GM12878 (cell line): ENCODE data around the gene CHMP2B. TPM values are rescaled to one million over a fixed set of nuclear protein-coding genes. Genes with fewer than 3 reads are reported as not detected.
"Not testable (repeated sequence)": the region's sequence is repeated elsewhere in the genome, so short reads cannot be mapped to it uniquely, and the experiment has no call there.

Experiments used
- ATAC-seq: fragments of 200-7000 bp; cut with Tn5 transposase; 3 replicates; pipeline ENCODE4 v1.9.1; 2020; ENCODE audit warnings: mild to moderate bottlenecking, moderate library complexity
- BruUV-seq: library from RNA; stranded (reverse); fragments of 400-500 nt; replicated peaks from 2 replicates; lab custom pipeline; 2021; lab: Mats Ljungman, UMichigan
- CTCF ChIA-PET: fragments of 300-600 bp; sonication (Branson Sonifier 250); formaldehyde crosslinking; extraction: SDS; loops from one replicate; lab custom pipeline; 2021; ENCODE audit warnings: inconsistent platforms; lab: Yijun Ruan, JAX
- POLR2A ChIA-PET: fragments of 350-600 bp; formaldehyde crosslinking; extraction: SDS; loops from one replicate; lab custom pipeline; 2021; ENCODE audit warnings: inconsistent platforms; lab: Charles Lee
- RAD21 ChIA-PET: fragments of 300-600 bp; sonication (Branson Sonifier 250); formaldehyde crosslinking; loops from one replicate; lab custom pipeline; 2023; ENCODE audit warnings: antibody characterized with exemption; ENCODE audit not compliant: unreplicated experiment; lab: Charles Lee
- SMC1A ChIA-PET: fragments of 300-600 bp; sonication (Branson Sonifier 250); formaldehyde crosslinking; loops from one replicate; lab custom pipeline; 2023; ENCODE audit not compliant: unreplicated experiment, uncharacterized antibody; lab: Charles Lee
- DNase-seq: peaks from one replicate; pipeline ENCODE4 v3.0.0-alpha.2; 2011; ENCODE audit warnings: low read depth, low spot score
- FAIRE-seq: peaks from 3 replicates; lab custom pipeline; 2011; peaks lifted over from hg19 to GRCh38; lab: Jason Lieb, UNC
- H2AFZ ChIP-seq: 2 replicates; pipeline ENCODE4 v1.6.0; 2011; ENCODE audit warnings: low read depth, low read length, control low read depth; ENCODE audit not compliant: control insufficient read depth
- H3K27ac ChIP-seq: 2 replicates; pipeline ENCODE4 v1.5.1; 2011; ENCODE audit warnings: control low read depth; ENCODE audit not compliant: control insufficient read depth, insufficient read depth
- H3K27me3 ChIP-seq, 2 experiments: replicated peaks in 1 of 2; 2 replicates each; pipeline versions ENCODE4 v1.6.0 to v1.6.1; 2011; ENCODE audit warnings: low read length in 1 of 2; ENCODE audit not compliant: control insufficient read depth in 2 of 2, insufficient read depth in 2 of 2
- H3K36me3 ChIP-seq, 2 experiments: 2 replicates each; pipeline ENCODE4 v1.5.1; 2011; ENCODE audit warnings: low read length in 1 of 2; ENCODE audit not compliant: control insufficient read depth in 2 of 2, insufficient read depth in 2 of 2
- H3K4me1 ChIP-seq: 2 replicates; pipeline ENCODE4 v1.6.1; 2011; ENCODE audit warnings: mild to moderate bottlenecking, low read length, moderate library complexity, mixed read lengths; ENCODE audit not compliant: control insufficient read depth, insufficient read depth
- H3K4me2 ChIP-seq: 2 replicates; pipeline ENCODE4 v1.6.0; 2011; ENCODE audit warnings: control low read depth; ENCODE audit not compliant: control insufficient read depth, insufficient read depth
- H3K4me3 ChIP-seq: fragments of 200-600 bp; sonication (generic); 2 replicates; pipeline ENCODE4 v1.5.1; 2016
- H3K79me2 ChIP-seq: 2 replicates; pipeline ENCODE4 v1.6.0; 2011; ENCODE audit warnings: low read length; ENCODE audit not compliant: control insufficient read depth, insufficient read depth
- H3K9ac ChIP-seq: 2 replicates; pipeline ENCODE4 v1.8.0; 2011; ENCODE audit warnings: low read length, control low read depth, mixed read lengths; ENCODE audit not compliant: control insufficient read depth, insufficient read depth
- H3K9me3 ChIP-seq: replicated peaks from 3 replicates; pipeline ENCODE4 v1.5.1; 2011; ENCODE audit warnings: mild to moderate bottlenecking, low read length; ENCODE audit not compliant: control insufficient read depth, insufficient read depth
- H4K20me1 ChIP-seq: 2 replicates; pipeline ENCODE4 v1.6.0; 2011; ENCODE audit not compliant: control insufficient read depth, insufficient read depth
- BCL11A ChIP-seq: IDR thresholded peaks from 2 replicates; pipeline ENCODE4 v1.6.1; 2011; ENCODE audit warnings: low read depth, low read length
- EED ChIP-seq: sonication (generic); IDR thresholded peaks from 2 replicates; pipeline ENCODE4 v1.6.1; 2016; ENCODE audit warnings: antibody characterized with exemption, low read depth
- EGR1 ChIP-seq, 2 experiments: IDR thresholded peaks; 1 replicate in 1 of 2; 2 replicates in 1 of 2; pipeline ENCODE4 v1.6.1; 2011 to 2012; ENCODE audit warnings: low read depth in 2 of 2, low read length in 2 of 2, borderline replicate concordance in 1 of 2, mild to moderate bottlenecking in 1 of 2, moderate library complexity in 1 of 2
- ESRRA ChIP-seq: IDR thresholded peaks from 2 replicates; pipeline ENCODE4 v1.6.1; 2012; ENCODE audit warnings: mild to moderate bottlenecking, low read length, improper control_type of control experiment
- NFIC ChIP-seq: IDR thresholded peaks from 2 replicates; pipeline ENCODE4 v1.6.1; 2012; ENCODE audit warnings: low read depth, mild to moderate bottlenecking, inconsistent platforms, low read length, moderate library complexity
- RAD21 ChIP-seq: IDR thresholded peaks from 2 replicates; pipeline ENCODE4 v1.6.1; 2011; ENCODE audit warnings: mild to moderate bottlenecking, low read depth, low read length, moderate library complexity; ENCODE audit not compliant: insufficient read depth
- SMC3 ChIP-seq: IDR thresholded peaks from 2 replicates; pipeline ENCODE4 v1.6.1; 2011; ENCODE audit warnings: low read length, improper control_type of control experiment, borderline replicate concordance
- SUPT20H ChIP-seq: IDR thresholded peaks from 2 replicates; pipeline ENCODE4 v1.6.1; 2011; ENCODE audit warnings: low read depth, mild to moderate bottlenecking, low read length, moderate library complexity, borderline replicate concordance; ENCODE audit not compliant: control insufficient read depth
- ZNF24 ChIP-seq: fragments of 450-650 bp; IDR thresholded peaks from 2 replicates; pipeline ENCODE4 v1.6.1; 2017; ENCODE audit warnings: antibody characterized with exemption, mild to moderate bottlenecking
- WGBS: methylation state at CpG from one replicate; pipeline ENCODE4 v1.1.6; 2016; ENCODE audit warnings: low lambda C conversion rate; ENCODE audit not compliant: insufficient replicate concordance, insufficient coverage; ENCODE audit errors: missing lambda C conversion rate; 5-methylcytosine and 5-hydroxymethylcytosine counted together
- in situ Hi-C: fragments of 300-500 bp; cut with MboI; formaldehyde crosslinking; loops from 9 replicates; pipeline ENCODE4 v1.14.3; 2018; ENCODE audit warnings: mixed read lengths
- intact Hi-C: fragments of 100-400 bp; cut with micrococcal nuclease; formaldehyde crosslinking; loops from one replicate; pipeline ENCODE4 v1.14.2; 2022; ENCODE audit not compliant: unreplicated experiment
- polyA plus RNA-seq, 11 experiments: library from polyadenylated mRNA; depleted of rRNA in 4 of 11; unstranded in 6 of 11; stranded (reverse) in 5 of 11; fragments of >200 nt; fragmentation: Nextera tagmentation in 4 of 11; fragmentation: Illumina TruSeq in 1 of 11; extraction: Ambion mirVana in 4 of 11; extraction: Trizol in 1 of 11; gene quantifications; 1 replicate in 1 of 11; 2 replicates in 10 of 11; pipeline versions ENCODE4 v1.2.1 to v1.2.3, GENCODE V29; 2011 to 2016; ENCODE audit warnings: inconsistent platforms in 2 of 11, missing spikeins in 2 of 11, low read depth in 1 of 11
- total RNA-seq, 4 experiments: library from RNA; depleted of rRNA in 3 of 4; stranded (reverse); fragments of >200 nt in 3 of 4; fragmentation: Illumina TruSeq in 1 of 4; extraction: Trizol in 1 of 4; gene quantifications; 2 replicates each; pipeline versions ENCODE4 v1.2.1 to v1.2.3, GENCODE V29; 2013 to 2021
- TF ChIP-seq, protein P1 (sequence below): fragments of 450-650 bp; formaldehyde crosslinking; IDR thresholded peaks from 2 replicates; pipeline ENCODE4 v1.4.0; 2020; ENCODE audit warnings: mild to moderate bottlenecking, moderate library complexity
- TF ChIP-seq, protein P2 (sequence below), 3 experiments: IDR thresholded peaks in 2 of 3; conservative IDR thresholded peaks in 1 of 3; 2 replicates each; pipeline ENCODE4 v1.5.1; 2011; ENCODE audit warnings: low read depth in 3 of 3, low read length in 3 of 3, mild to moderate bottlenecking in 3 of 3, control low read depth in 2 of 3, moderate library complexity in 2 of 3, inconsistent platforms in 1 of 3, mixed read lengths in 1 of 3; ENCODE audit not compliant: control insufficient read depth in 2 of 3, insufficient read depth in 1 of 3; ENCODE audit errors: extremely low read depth in 1 of 3

CHMP2B gene
- total and polyA plus RNA-seq, 10 of the 15 experiments (the other 5 are each of a cell fraction or from before 2014, with no cell fraction given), result 14.9 to 54.8 (median 24.6) TPM

DNA sequence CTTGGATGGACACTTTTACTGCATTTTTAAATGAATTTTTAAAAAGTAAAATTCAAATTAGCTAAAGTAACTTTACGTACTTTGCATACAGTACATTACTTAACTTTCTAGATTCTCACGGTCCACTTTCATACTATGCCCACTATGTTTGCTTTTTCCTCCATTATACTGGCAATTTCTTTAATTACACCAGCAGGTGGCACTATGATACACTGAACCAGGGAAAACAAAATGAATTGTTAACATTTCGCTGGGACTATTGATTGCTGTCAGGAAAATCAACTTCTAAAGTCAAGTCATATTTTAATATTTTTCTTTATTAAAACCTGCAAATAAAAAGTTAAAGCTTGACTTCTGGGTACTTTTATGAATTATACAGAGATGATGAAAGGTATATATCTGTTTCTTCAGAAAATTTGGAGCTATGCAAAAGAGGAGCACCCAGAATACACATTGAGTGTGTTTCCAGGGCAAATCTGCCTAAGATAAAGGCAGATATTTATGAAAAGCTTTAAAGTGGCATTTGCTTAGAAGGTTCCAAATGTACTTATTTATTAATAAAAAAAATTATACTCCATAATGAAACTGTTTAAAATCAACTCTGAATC, 71.1 kb downstream of the CHMP2B start:
- ChIA-PET CTCF (interaction anchor here (0.6 to 3.7 kb wide), 28 partner anchors 9 to 904 kb away, joined by 3 to 24 read pairs (median 4); no protein-coding TSS in a partner anchor), SMC1A (interaction anchor here (0.6 to 1.4 kb wide), 14 partner anchors 9 to 884 kb away, joined by 3 to 8 read pairs (median 3); partner anchors contain the start of gene CHMP2B), POLR2A (no interaction called here), RAD21 (interaction anchor here (0.6 to 1.4 kb wide), 5 partner anchors 53 to 882 kb away, joined by 3 to 4 read pairs (median 3); no protein-coding TSS in a partner anchor)
- 2% methylated on average over 3 of the region's 3 CpGs for WGBS
- FAIRE-seq (no peak), DNase-seq (no peak), ATAC-seq (peak; percentile 88)
- no peaks in the 10 kb centered on the region for H3K4me1 ChIP-seq
- no peaks in the 10 kb centered on the region for H3K27me3 ChIP-seq
- no TSS peak for BruUV-seq
- no peak overlapping the region for H3K27ac ChIP-seq
- peak; percentile 39; the same call in 1 of the 2 replicates for TF ChIP-seq SMC3
- TF ChIP-seq, protein P1, sequence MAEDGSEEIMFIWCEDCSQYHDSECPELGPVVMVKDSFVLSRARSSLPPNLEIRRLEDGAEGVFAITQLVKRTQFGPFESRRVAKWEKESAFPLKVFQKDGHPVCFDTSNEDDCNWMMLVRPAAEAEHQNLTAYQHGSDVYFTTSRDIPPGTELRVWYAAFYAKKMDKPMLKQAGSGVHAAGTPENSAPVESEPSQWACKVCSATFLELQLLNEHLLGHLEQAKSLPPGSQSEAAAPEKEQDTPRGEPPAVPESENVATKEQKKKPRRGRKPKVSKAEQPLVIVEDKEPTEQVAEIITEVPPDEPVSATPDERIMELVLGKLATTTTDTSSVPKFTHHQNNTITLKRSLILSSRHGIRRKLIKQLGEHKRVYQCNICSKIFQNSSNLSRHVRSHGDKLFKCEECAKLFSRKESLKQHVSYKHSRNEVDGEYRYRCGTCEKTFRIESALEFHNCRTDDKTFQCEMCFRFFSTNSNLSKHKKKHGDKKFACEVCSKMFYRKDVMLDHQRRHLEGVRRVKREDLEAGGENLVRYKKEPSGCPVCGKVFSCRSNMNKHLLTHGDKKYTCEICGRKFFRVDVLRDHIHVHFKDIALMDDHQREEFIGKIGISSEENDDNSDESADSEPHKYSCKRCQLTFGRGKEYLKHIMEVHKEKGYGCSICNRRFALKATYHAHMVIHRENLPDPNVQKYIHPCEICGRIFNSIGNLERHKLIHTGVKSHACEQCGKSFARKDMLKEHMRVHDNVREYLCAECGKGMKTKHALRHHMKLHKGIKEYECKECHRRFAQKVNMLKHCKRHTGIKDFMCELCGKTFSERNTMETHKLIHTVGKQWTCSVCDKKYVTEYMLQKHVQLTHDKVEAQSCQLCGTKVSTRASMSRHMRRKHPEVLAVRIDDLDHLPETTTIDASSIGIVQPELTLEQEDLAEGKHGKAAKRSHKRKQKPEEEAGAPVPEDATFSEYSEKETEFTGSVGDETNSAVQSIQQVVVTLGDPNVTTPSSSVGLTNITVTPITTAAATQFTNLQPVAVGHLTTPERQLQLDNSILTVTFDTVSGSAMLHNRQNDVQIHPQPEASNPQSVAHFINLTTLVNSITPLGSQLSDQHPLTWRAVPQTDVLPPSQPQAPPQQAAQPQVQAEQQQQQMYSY (CRISPR knock-in tag), result no peak
- TF ChIP-seq BCL11A, result no peak
- TF ChIP-seq RAD21, result peak; percentile 67
- TF ChIP-seq, protein P2, sequence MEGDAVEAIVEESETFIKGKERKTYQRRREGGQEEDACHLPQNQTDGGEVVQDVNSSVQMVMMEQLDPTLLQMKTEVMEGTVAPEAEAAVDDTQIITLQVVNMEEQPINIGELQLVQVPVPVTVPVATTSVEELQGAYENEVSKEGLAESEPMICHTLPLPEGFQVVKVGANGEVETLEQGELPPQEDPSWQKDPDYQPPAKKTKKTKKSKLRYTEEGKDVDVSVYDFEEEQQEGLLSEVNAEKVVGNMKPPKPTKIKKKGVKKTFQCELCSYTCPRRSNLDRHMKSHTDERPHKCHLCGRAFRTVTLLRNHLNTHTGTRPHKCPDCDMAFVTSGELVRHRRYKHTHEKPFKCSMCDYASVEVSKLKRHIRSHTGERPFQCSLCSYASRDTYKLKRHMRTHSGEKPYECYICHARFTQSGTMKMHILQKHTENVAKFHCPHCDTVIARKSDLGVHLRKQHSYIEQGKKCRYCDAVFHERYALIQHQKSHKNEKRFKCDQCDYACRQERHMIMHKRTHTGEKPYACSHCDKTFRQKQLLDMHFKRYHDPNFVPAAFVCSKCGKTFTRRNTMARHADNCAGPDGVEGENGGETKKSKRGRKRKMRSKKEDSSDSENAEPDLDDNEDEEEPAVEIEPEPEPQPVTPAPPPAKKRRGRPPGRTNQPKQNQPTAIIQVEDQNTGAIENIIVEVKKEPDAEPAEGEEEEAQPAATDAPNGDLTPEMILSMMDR (IDR thresholded peaks at IDR 0.05 in 2 of 3, conservative IDR thresholded peaks at IDR 0.05 in 1 of 3; ENCODE audit: control insufficient read depth in 2 of 3, extremely low read depth in 1 of 3, insufficient read depth in 1 of 3, low read depth in 3 of 3, low read length in 3 of 3), result peak; percentile 52 to 59 (median 58); a peak in 5 of 6 replicates
- no peak for TF ChIP-seq ZNF24
- no peak for TF ChIP-seq EED
- TF ChIP-seq NFIC, result no peak
- no peak for TF ChIP-seq ESRRA
- no peak for TF ChIP-seq EGR1 (IDR thresholded peaks at IDR 0.05; ENCODE audit: borderline replicate concordance in 1 of 2, low read depth in 2 of 2, low read length in 2 of 2)
- TF ChIP-seq SUPT20H, result no peak
- no peak overlapping the region for H3K9ac ChIP-seq
- intact Hi-C loops, result loop anchor here (1.0 to 5.0 kb wide), 4 partner anchors 207 to 883 kb away; no protein-coding TSS in a partner anchor
- no peaks in the 10 kb centered on the region for H3K9me3 ChIP-seq
- no peak overlapping the region for H3K4me3 ChIP-seq
- H3K79me2 ChIP-seq, result no peaks in the 10 kb centered on the region
- in situ Hi-C loops, result no loop called here
- no peaks in the 10 kb centered on the region for H4K20me1 ChIP-seq
- H2AFZ ChIP-seq, result no peak overlapping the region
- H3K4me2 ChIP-seq, result no peak overlapping the region
- no peaks in the 10 kb centered on the region for H3K36me3 ChIP-seq

DNA sequence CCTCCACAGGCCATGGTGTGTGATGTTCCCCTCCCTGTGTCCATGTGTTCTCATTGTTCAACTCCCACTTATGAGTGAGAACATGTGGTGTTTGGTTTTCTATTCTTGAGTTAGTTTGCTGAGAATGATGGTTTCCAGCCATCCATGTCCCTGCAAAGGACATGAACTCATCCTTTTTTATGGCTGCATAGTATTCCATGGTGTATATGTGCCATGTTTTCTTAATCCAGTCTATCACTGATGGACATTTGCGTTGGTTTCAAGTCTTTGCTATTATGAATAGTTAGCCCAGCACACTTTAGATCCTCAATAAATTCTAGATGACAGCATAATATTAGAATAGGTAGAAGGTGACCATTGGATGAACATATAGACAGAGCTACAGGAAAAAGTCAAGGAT, 77.9 kb downstream of the CHMP2B start:
- H3K27me3 ChIP-seq, SMC1A ChIA-PET, BruUV-seq, FAIRE-seq, H4K20me1 ChIP-seq, ATAC-seq, RAD21 ChIA-PET, in situ Hi-C loops, H3K27ac ChIP-seq, H3K4me2 ChIP-seq, H3K9ac ChIP-seq, H3K4me1 ChIP-seq, H3K4me3 ChIP-seq, DNase-seq, H3K9me3 ChIP-seq, intact Hi-C loops, POLR2A ChIA-PET, H3K79me2 ChIP-seq, H2AFZ ChIP-seq, H3K36me3 ChIP-seq: not testable (repeated sequence)
- CTCF ChIA-PET, result interaction anchor here (0.6 kb wide), 1 partner anchor 23 kb away, joined by 3 read pairs; no protein-coding TSS in a partner anchor
- WGBS, result 32% methylated on average over 1 of the region's 1 CpG
